ENCODE results near the gene UBA1. TPM values are rescaled to one million over a fixed set of nuclear protein-coding genes. Genes with fewer than 3 reads are reported as not detected.

The UBA1 gene
- total and polyA plus RNA-seq, 2 experiments from 2014 or later: 146 to 264 TPM

DNA sequence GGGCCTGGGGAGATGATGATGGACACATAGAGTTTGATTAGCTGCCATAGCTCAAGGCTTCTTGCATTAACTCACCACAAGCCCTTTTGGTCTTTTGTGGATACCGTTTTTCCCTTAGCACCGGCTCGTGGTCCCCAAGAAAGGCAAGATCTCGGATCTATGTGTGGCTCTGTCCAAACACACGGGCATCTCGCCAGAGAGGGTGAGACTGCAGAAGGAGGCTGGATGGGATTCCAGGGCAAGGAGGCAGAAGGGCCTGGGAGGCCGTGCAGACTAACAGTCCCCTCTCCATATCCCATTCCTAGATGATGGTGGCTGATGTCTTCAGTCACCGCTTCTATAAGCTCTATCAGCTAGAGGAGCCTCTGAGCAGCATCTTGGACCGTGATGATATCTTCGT is 48.7 kb downstream of the UBA1 start:
- no peaks in the 10 kb centered on the region for H3F3A ChIP-seq (ENCODE audit: insufficient read depth)
- no peaks in the 10 kb centered on the region for H3K9me3 ChIP-seq (ENCODE audit: low read depth)
- H3K27ac ChIP-seq: no peak overlapping the region
- no peak overlapping the region for H3K9ac ChIP-seq
- no peaks in the 10 kb centered on the region for H4K20me1 ChIP-seq (ENCODE audit: insufficient read depth)
- no peaks in the 10 kb centered on the region for H3K36me3 ChIP-seq (ENCODE audit: low read depth)
- H2AFZ ChIP-seq: no peak overlapping the region
- H3K4me2 ChIP-seq (ENCODE audit: unreplicated experiment): no peak overlapping the region
- TF ChIP-seq EZH2 (IDR thresholded peaks at IDR 0.05; ENCODE audit: insufficient read depth, poor library complexity, severe bottlenecking) (no peak), EZH2phosphoT487 (IDR thresholded peaks at IDR 0.05; ENCODE audit: insufficient read depth, low read depth) (no peak)
- DNase-seq: no peak
- peaks cover 25% of the 10 kb centered on the region for H3K79me2 ChIP-seq (ENCODE audit: insufficient read depth)
- H3K9me2 ChIP-seq (ENCODE audit: insufficient read depth): no peaks in the 10 kb centered on the region
- H3K27me3 ChIP-seq (replicated peaks; ENCODE audit: insufficient read depth): no peaks in the 10 kb centered on the region
- 86 to 92% methylated on average over 5 to 10 of the region's 10 CpGs for WGBS, 2 experiments (ENCODE audit: low coverage in 1 of 2, low lambda C conversion rate in 2 of 2, missing lambda C conversion rate in 2 of 2)
- in situ Hi-C loops (cut with MboI): no loop called here
- H3K4me1 ChIP-seq (ENCODE audit: insufficient read depth): no peaks in the 10 kb centered on the region
- no peak overlapping the region for H3K4me3 ChIP-seq

DNA sequence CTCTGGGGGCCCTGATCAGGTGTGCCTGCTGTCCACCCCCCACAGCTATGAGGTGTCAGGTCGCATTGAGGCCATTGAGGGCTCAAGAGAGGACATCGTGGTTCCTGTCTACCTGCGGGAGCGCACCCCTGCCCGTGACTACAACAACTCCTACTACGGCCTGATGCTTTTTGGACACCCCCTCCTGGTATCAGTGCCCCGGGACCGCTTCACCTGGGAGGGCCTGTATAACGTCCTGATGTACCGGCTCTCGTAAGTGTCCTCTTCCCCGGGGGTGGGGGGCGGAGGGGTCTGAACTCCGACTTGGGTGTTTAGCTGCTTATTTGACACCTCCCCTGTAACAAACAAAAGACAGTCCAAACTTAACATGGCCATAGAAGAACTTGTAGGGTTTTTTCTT is 49.7 kb downstream of the UBA1 start:
- no peak overlapping the region for H3K4me2 ChIP-seq (ENCODE audit: unreplicated experiment)
- H3K9me2 ChIP-seq (ENCODE audit: insufficient read depth): no peaks in the 10 kb centered on the region
- H3K9ac ChIP-seq: no peak overlapping the region
- H3K36me3 ChIP-seq (ENCODE audit: low read depth): no peaks in the 10 kb centered on the region
- H3F3A ChIP-seq (ENCODE audit: insufficient read depth): no peaks in the 10 kb centered on the region
- no peaks in the 10 kb centered on the region for H3K9me3 ChIP-seq (ENCODE audit: low read depth)
- no peak for DNase-seq
- H2AFZ ChIP-seq: no peak overlapping the region
- H3K27me3 ChIP-seq (replicated peaks; ENCODE audit: insufficient read depth): no peaks in the 10 kb centered on the region
- H3K79me2 ChIP-seq (ENCODE audit: insufficient read depth): peaks cover 14% of the 10 kb centered on the region
- no peak overlapping the region for H3K27ac ChIP-seq
- H3K4me3 ChIP-seq: no peak overlapping the region
- H3K4me1 ChIP-seq (ENCODE audit: insufficient read depth): no peaks in the 10 kb centered on the region
- 86 to 92% methylated on average over 8 to 14 of the region's 14 CpGs for WGBS, 2 experiments (ENCODE audit: low coverage in 1 of 2, low lambda C conversion rate in 2 of 2, missing lambda C conversion rate in 2 of 2)
- TF ChIP-seq EZH2phosphoT487 (IDR thresholded peaks at IDR 0.05; ENCODE audit: insufficient read depth, low read depth) (no peak), EZH2 (IDR thresholded peaks at IDR 0.05; ENCODE audit: insufficient read depth, poor library complexity, severe bottlenecking) (no peak)
- in situ Hi-C loops (cut with MboI): no loop called here
- no peaks in the 10 kb centered on the region for H4K20me1 ChIP-seq (ENCODE audit: insufficient read depth)

DNA sequence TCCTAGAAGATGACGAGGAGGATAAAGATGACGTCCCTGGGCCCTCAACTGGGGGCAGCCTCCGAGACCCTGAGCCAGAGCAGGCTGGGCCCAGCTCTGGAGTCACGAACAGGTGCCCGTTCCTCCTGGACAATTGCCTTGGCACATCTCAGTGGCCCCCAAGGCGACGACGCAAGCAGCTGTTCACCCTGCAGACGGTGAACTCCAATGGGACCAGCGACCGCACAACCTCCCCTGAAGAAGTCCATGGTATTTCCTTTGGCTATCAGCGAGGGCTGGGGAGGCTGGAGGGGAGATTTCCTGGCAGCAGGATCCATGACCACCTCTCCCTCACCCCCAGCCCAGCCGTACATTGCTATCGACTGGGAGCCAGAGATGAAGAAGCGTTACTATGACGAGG is 51.0 kb downstream of the UBA1 start:
- in situ Hi-C loops (cut with MboI): no loop called here
- no peaks in the 10 kb centered on the region for H4K20me1 ChIP-seq (ENCODE audit: insufficient read depth)
- H2AFZ ChIP-seq: no peak overlapping the region
- no peaks in the 10 kb centered on the region for H3K9me3 ChIP-seq (ENCODE audit: low read depth)
- no peaks in the 10 kb centered on the region for H3K4me1 ChIP-seq (ENCODE audit: insufficient read depth)
- H3K9me2 ChIP-seq (ENCODE audit: insufficient read depth): no peaks in the 10 kb centered on the region
- 86% methylated on average over 11 to 16 of the region's 16 CpGs for WGBS, 2 experiments (ENCODE audit: low coverage in 1 of 2, low lambda C conversion rate in 2 of 2, missing lambda C conversion rate in 2 of 2)
- no peak overlapping the region for H3K4me2 ChIP-seq (ENCODE audit: unreplicated experiment)
- TF ChIP-seq EZH2phosphoT487 (IDR thresholded peaks at IDR 0.05; ENCODE audit: insufficient read depth, low read depth): no peak
- TF ChIP-seq EZH2 (IDR thresholded peaks at IDR 0.05; ENCODE audit: insufficient read depth, poor library complexity, severe bottlenecking): no peak
- no peak overlapping the region for H3K9ac ChIP-seq
- H3F3A ChIP-seq (ENCODE audit: insufficient read depth): no peaks in the 10 kb centered on the region
- H3K27ac ChIP-seq: no peak overlapping the region
- no peak for DNase-seq
- no peaks in the 10 kb centered on the region for H3K36me3 ChIP-seq (ENCODE audit: low read depth)
- no peak overlapping the region for H3K4me3 ChIP-seq
- 0 out of 2 replicates have a peak, but pooled peaks cover 1% of the 10 kb centered on the region for H3K79me2 ChIP-seq (ENCODE audit: insufficient read depth)
- H3K27me3 ChIP-seq (replicated peaks; ENCODE audit: insufficient read depth): no peaks in the 10 kb centered on the region

DNA sequence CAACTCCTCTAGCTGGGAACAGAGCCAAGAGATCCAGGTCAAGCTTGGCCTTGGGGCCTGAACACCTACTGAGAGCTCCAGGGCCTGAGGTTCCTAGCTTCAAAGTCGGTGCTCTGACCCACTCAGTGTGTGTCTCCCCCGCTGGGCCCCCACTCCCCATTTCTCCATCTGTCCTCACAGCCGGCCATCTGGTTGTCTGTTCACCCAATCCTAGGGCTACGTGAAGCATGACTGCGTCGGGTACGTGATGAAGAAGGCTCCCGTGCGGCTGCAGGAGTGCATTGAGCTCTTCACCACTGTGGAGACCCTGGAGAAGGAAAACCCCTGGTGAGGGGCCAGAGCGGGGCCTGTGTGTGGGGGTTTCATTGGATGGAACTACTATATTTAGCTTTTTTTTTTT is 51.5 kb downstream of the UBA1 start:
- Histone ChIP-seq H4K20me1 (ENCODE audit: insufficient read depth) (no peaks in the 10 kb centered on the region), H3F3A (ENCODE audit: insufficient read depth) (no peaks in the 10 kb centered on the region), H3K27me3 (replicated peaks; ENCODE audit: insufficient read depth) (no peaks in the 10 kb centered on the region), H3K27ac (no peak overlapping the region), H2AFZ (no peak overlapping the region), H3K79me2 (ENCODE audit: insufficient read depth) (no peaks in the 10 kb centered on the region), H3K4me1 (ENCODE audit: insufficient read depth) (no peaks in the 10 kb centered on the region), H3K9ac (no peak overlapping the region), H3K9me3 (ENCODE audit: low read depth) (no peaks in the 10 kb centered on the region), H3K36me3 (ENCODE audit: low read depth) (no peaks in the 10 kb centered on the region), H3K4me3 (no peak overlapping the region), H3K9me2 (ENCODE audit: insufficient read depth) (no peaks in the 10 kb centered on the region), H3K4me2 (ENCODE audit: unreplicated experiment) (no peak overlapping the region)
- no peak for TF ChIP-seq EZH2 (IDR thresholded peaks at IDR 0.05; ENCODE audit: insufficient read depth, poor library complexity, severe bottlenecking)
- TF ChIP-seq EZH2phosphoT487 (IDR thresholded peaks at IDR 0.05; ENCODE audit: insufficient read depth, low read depth): no peak
- in situ Hi-C loops (cut with MboI): no loop called here
- WGBS, 2 experiments (ENCODE audit: low coverage in 1 of 2, low lambda C conversion rate in 2 of 2, missing lambda C conversion rate in 2 of 2): 97% methylated on average over 7 to 10 of the region's 10 CpGs
- DNase-seq: no peak

All from GM23248 (cell line).